B cell (primary cell): Measurements from ENCODE around the gene TRPM7. TPM values are rescaled to one million over a fixed set of nuclear protein-coding genes. Genes with fewer than 3 reads are reported as not detected.

Experiments used
- ATAC-seq: fragments of 200-7000 bp; cut with Tn5 transposase; one replicate; pipeline ENCODE4 v1.10.0; 2021; ENCODE audit warnings: low read depth, mild to moderate bottlenecking, moderate number of reproducible peaks, moderate library complexity
- CTCF ChIA-PET: fragments of 350-600 bp; sonication (Branson Sonifier 250); formaldehyde crosslinking; loops from one replicate; lab custom pipeline; 2021; ENCODE audit warnings: antibody characterized with exemption, inconsistent platforms; lab: Charles Lee
- POLR2A ChIA-PET: fragments of 350-600 bp; sonication (Branson Sonifier 250); formaldehyde crosslinking; loops from one replicate; lab custom pipeline; 2021; ENCODE audit warnings: antibody characterized with exemption; lab: Charles Lee
- DNase-seq: peaks from one replicate; pipeline ENCODE4 v3.0.0; 2013
- H2AFZ ChIP-seq: 2 replicates; pipeline ENCODE4 v1.6.1; 2012; ENCODE audit warnings: mild to moderate bottlenecking, low read depth, low read length; ENCODE audit not compliant: insufficient read depth, poor library complexity, severe bottlenecking
- H3K27ac ChIP-seq, 2 donors: 1 replicate in 1 of 2; 2 replicates in 1 of 2; pipeline ENCODE4 v1.5.1; 2012 to 2013; ENCODE audit warnings: low read length in 2 of 2, mild to moderate bottlenecking in 2 of 2, moderate library complexity in 1 of 2
- H3K27me3 ChIP-seq, 4 experiments: fragments of 200-600 bp in 1 of 4; sonication (generic) in 1 of 4; replicated peaks in 1 of 4; 1 replicate in 2 of 4; 2 replicates in 2 of 4; pipeline versions ENCODE4 v1.6.1 to v1.7.0; 2013 to 2016; ENCODE audit warnings: low read length in 3 of 4, mild to moderate bottlenecking in 2 of 4, mixed read lengths in 1 of 4, moderate library complexity in 1 of 4; ENCODE audit not compliant: insufficient read depth in 4 of 4, control insufficient read depth in 3 of 4; ENCODE audit errors: control extremely low read depth in 1 of 4
- H3K36me3 ChIP-seq, 2 experiments: replicated peaks in 1 of 2; 1 replicate in 1 of 2; 2 replicates in 1 of 2; pipeline versions ENCODE4 v1.6.1 to v1.7.1; 2013; ENCODE audit warnings: low read length in 1 of 2; ENCODE audit not compliant: insufficient read depth in 2 of 2, control insufficient read depth in 1 of 2; ENCODE audit errors: control extremely low read depth in 1 of 2, extremely low read depth in 1 of 2
- H3K4me1 ChIP-seq, 2 donors: fragments of 200-600 bp in 1 of 2; sonication (generic) in 1 of 2; 1 replicate in 1 of 2; 2 replicates in 1 of 2; pipeline versions ENCODE4 v1.5.1 to v1.6.1; 2013 to 2017; ENCODE audit warnings: low read length in 2 of 2; ENCODE audit not compliant: control insufficient read depth in 2 of 2, insufficient read depth in 2 of 2
- H3K4me2 ChIP-seq: replicated peaks from 2 replicates; pipeline ENCODE3; 2012; ENCODE audit warnings: mild to moderate bottlenecking, low read depth, low read length; ENCODE audit not compliant: poor library complexity, severe bottlenecking
- H3K4me3 ChIP-seq, 5 experiments: fragments of 200-600 bp in 1 of 5; sonication (generic) in 1 of 5; 1 replicate in 3 of 5; 2 replicates in 2 of 5; pipeline versions ENCODE4 v1.5.1 to v1.7.0; 2011 to 2016; ENCODE audit warnings: low read length in 4 of 5, mild to moderate bottlenecking in 4 of 5, low read depth in 2 of 5, control low read depth in 1 of 5, moderate library complexity in 1 of 5; ENCODE audit not compliant: insufficient read depth in 1 of 5; ENCODE audit errors: control extremely low read depth in 1 of 5, extremely low read depth in 1 of 5
- H3K79me2 ChIP-seq: fragments of 200-600 bp; sonication (generic); one replicate; pipeline ENCODE4 v1.6.0; 2016; ENCODE audit warnings: low read length; ENCODE audit not compliant: control insufficient read depth, insufficient read depth
- H3K9ac ChIP-seq: fragments of 200-600 bp; sonication (generic); 2 replicates; pipeline ENCODE4 v1.6.1; 2017; ENCODE audit warnings: mild to moderate bottlenecking, low read length, moderate library complexity
- H3K9me3 ChIP-seq, 3 donors: one replicate each; pipeline versions ENCODE4 v1.6.1 to v1.7.1; 2013; ENCODE audit warnings: low read length in 2 of 3; ENCODE audit not compliant: control insufficient read depth in 2 of 3, insufficient read depth in 1 of 3; ENCODE audit errors: control extremely low read depth in 1 of 3
- H4K20me1 ChIP-seq: 2 replicates; pipeline ENCODE4 v1.6.0; 2012; ENCODE audit warnings: mild to moderate bottlenecking, low read length; ENCODE audit not compliant: insufficient read depth, control insufficient read depth, poor library complexity, severe bottlenecking
- H3K27ac Mint-ChIP-seq: one replicate; pipeline ENCODE4 v1.8.0; 2021; ENCODE audit warnings: mixed read lengths
- H3K27me3 Mint-ChIP-seq: one replicate; pipeline ENCODE4 v1.8.0; 2021; ENCODE audit warnings: mixed read lengths
- H3K4me1 Mint-ChIP-seq: one replicate; pipeline ENCODE4 v1.8.0; 2021; ENCODE audit warnings: mixed read lengths
- H3K4me3 Mint-ChIP-seq: one replicate; pipeline ENCODE4 v1.8.0; 2021; ENCODE audit warnings: mixed read lengths
- H3K9me3 Mint-ChIP-seq: one replicate; pipeline ENCODE4 v1.8.0; 2022; ENCODE audit warnings: mixed read lengths; ENCODE audit not compliant: insufficient read depth
- EZH2 ChIP-seq: IDR thresholded peaks from 2 replicates; pipeline ENCODE4 v1.6.1; 2012; ENCODE audit warnings: borderline replicate concordance, low read depth, mild to moderate bottlenecking, moderate library complexity, low read length; ENCODE audit not compliant: insufficient read depth, poor library complexity, severe bottlenecking
- WGBS: methylation state at CpG from one replicate; pipeline ENCODE4 v1.1.5; 2013; ENCODE audit warnings: missing lambda C conversion rate; ENCODE audit not compliant: insufficient coverage; 5-methylcytosine and 5-hydroxymethylcytosine counted together
- intact Hi-C: fragments of 100-400 bp; cut with micrococcal nuclease; formaldehyde crosslinking; loops from one replicate; pipeline ENCODE4 v1.10.0; 2022
- polyA plus RNA-seq: library from polyadenylated mRNA; depleted of rRNA; stranded (reverse); fragments of >200 nt; gene quantifications from 2 replicates; pipeline ENCODE4 v1.2.3, GENCODE V29; 2012
- total RNA-seq, 2 donors: library from RNA; stranded (reverse); fragments of 120-200 nt in 1 of 2; gene quantifications; 1 replicate in 1 of 2; 2 replicates in 1 of 2; pipeline versions ENCODE4 v1.2.3 to v1.2.4, GENCODE V29; 2013 to 2022
- TF ChIP-seq, protein P1 (sequence below): fragments of 200-600 bp; IDR thresholded peaks from one replicate; pipeline ENCODE4 v1.8.0; 2022; ENCODE audit warnings: antibody characterized with exemption, mild to moderate bottlenecking

The TRPM7 gene
- total and polyA plus RNA-seq, 2 donors (not counting 1 experiment from before 2014, with no cell fraction given): 12.5 to 77.2 TPM

DNA sequence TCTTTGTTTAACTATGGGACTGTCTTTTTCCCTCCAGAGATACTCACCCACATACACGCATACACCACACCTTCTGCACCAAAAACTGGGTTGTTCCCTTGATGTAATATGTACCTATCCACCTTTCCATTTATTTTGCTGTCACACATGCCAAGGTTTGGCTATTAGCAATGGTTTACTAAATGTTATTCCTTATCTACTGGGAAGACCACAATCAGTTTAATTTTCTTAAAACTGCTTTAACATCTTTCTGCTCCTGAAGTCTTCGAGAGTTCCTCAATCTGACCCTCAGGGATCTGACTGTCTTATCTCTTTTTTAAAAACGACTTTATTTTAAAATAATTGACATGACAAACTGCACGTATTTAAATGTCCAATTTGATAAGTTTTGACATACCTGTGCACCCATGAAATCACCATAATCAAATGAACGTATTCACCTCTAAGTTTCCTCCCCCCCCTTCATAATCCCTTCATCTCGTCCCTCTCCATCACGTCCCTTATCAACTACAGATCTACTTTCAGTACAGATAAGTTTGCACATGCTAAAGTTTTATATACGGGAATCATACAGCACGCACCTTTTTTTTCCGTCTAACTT is 805 bp upstream of the TRPM7 start:
- Histone ChIP-seq H3K4me2 (peak overlapping the region; percentile 89), H3K27ac (peak overlapping the region; percentile 98 to 100), H3K4me3 (peak overlapping the region; percentile 74 to 100 (median 96)), H3K4me1 (peaks cover 19 to 24% of the 10 kb centered on the region in 2 donors), H3K79me2 (peaks cover 50% of the 10 kb centered on the region), H4K20me1 (peaks cover 19% of the 10 kb centered on the region), H3K27me3 (no peaks in the 10 kb centered on the region), H3K36me3 (peaks cover 2 to 6% of the 10 kb centered on the region in 2 experiments), H3K9me3 (no peaks in the 10 kb centered on the region), H2AFZ (peak overlapping the region; percentile 97), H3K9ac (peak overlapping the region; percentile 100)
- Mint-ChIP-seq H3K4me3 (peak overlapping the region; percentile 100), H3K9me3 (no peaks in the 10 kb centered on the region), H3K4me1 (peaks cover 43% of the 10 kb centered on the region), H3K27ac (peak overlapping the region; percentile 99), H3K27me3 (no peaks in the 10 kb centered on the region)
- no peak for DNase-seq
- no peak for TF ChIP-seq EZH2
- TF ChIP-seq, protein P1, sequence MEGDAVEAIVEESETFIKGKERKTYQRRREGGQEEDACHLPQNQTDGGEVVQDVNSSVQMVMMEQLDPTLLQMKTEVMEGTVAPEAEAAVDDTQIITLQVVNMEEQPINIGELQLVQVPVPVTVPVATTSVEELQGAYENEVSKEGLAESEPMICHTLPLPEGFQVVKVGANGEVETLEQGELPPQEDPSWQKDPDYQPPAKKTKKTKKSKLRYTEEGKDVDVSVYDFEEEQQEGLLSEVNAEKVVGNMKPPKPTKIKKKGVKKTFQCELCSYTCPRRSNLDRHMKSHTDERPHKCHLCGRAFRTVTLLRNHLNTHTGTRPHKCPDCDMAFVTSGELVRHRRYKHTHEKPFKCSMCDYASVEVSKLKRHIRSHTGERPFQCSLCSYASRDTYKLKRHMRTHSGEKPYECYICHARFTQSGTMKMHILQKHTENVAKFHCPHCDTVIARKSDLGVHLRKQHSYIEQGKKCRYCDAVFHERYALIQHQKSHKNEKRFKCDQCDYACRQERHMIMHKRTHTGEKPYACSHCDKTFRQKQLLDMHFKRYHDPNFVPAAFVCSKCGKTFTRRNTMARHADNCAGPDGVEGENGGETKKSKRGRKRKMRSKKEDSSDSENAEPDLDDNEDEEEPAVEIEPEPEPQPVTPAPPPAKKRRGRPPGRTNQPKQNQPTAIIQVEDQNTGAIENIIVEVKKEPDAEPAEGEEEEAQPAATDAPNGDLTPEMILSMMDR: no peak
- POLR2A ChIA-PET: no interaction called here
- CTCF ChIA-PET: interaction anchor here (2.1 kb wide), 1 partner anchor 189 kb away, joined by 8 read pairs; no protein-coding TSS in a partner anchor
- intact Hi-C loops: loop anchor here (2.0 to 10.0 kb wide), 3 partner anchors 333 to 1873 kb away; partner anchors contain the start of genes CEP152, GABPB1 and SECISBP2L
- no peak for ATAC-seq
- WGBS: 73% methylated on average over 8 of the region's 10 CpGs

DNA sequence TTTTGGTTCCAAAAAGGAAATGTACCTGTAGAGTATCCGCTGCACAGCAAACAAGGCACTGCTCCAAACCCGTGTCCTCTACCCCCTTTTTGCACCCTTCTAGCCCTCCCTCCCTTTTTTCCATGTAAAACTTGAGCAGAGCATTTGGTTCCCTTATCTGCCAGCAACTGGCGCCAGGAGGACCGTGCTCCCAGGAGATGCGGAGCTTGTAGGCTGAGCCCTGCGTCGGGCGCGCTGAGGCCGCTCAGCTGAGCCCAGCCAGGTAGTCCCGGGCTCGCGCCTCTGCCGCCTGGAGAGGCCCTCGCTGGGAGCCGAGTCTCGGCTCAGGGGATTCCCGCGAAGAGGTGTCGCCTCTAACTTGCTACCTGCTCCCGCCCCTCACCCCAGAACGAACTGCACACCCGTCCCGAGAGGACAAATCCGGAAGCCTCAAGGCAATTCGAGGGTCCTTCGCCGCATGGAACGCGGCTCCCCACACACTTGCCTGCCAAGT is 575 bp downstream of the TRPM7 start:
- Histone ChIP-seq H3K27ac (peak overlapping the region; percentile 98 to 100), H3K79me2 (peaks cover 64% of the 10 kb centered on the region), H3K4me3 (peak overlapping the region; percentile 58 to 100 (median 96)), H3K9me3 (no peaks in the 10 kb centered on the region), H3K4me1 (peaks cover 19 to 24% of the 10 kb centered on the region in 2 donors), H3K27me3 (no peaks in the 10 kb centered on the region), H3K4me2 (peak overlapping the region; percentile 89), H4K20me1 (peaks cover 33% of the 10 kb centered on the region), H3K9ac (peak overlapping the region; percentile 100), H3K36me3 (peaks cover 2 to 6% of the 10 kb centered on the region in 2 experiments), H2AFZ (peak overlapping the region; percentile 97)
- whole genome bisulfite sequencing: 2% methylated on average over 30 of the region's 30 CpGs
- POLR2A ChIA-PET: interaction anchor here (1.3 kb wide), 1 partner anchor 190 kb away, joined by 3 read pairs; no protein-coding TSS in a partner anchor
- Mint-ChIP-seq H3K27me3 (no peaks in the 10 kb centered on the region), H3K9me3 (no peaks in the 10 kb centered on the region), H3K4me1 (peaks cover 52% of the 10 kb centered on the region), H3K27ac (peak overlapping the region; percentile 99), H3K4me3 (peak overlapping the region; percentile 100)
- DNase-seq: peak; percentile 87
- ATAC-seq: peak; percentile 54
- CTCF ChIA-PET: interaction anchor here (2.1 to 3.1 kb wide), 2 partner anchors 10 to 191 kb away, joined by 8 to 16 read pairs; no protein-coding TSS in a partner anchor
- TF ChIP-seq EZH2: no peak
- TF ChIP-seq, protein P1: no peak
- intact Hi-C loops: loop anchor here (1.0 to 10.0 kb wide), 7 partner anchors 11 to 1871 kb away; partner anchors contain the start of genes CEP152, GABPB1, SECISBP2L and SPPL2A
